Measurements from ENCODE around the gene FCRL5.

DNA sequence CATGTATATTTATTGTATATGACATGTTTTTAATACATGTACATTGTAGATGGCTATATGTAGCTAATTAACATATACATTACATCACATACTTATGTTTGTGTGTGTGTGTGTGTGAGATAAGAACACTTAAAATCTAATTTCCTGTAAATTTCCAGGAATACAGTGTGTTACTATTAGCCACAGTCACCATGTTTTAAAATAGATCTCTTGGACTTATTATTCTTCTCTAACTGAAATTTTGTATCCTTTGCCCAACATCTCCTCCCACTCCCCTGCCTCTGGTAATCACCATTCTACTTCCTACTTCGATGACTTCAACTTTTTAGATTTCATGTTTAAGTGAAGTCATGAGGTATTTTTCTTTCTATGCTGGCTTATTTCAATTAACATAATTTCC lies 64.8 kb downstream of the FCRL5 start:
- TF ChIP-seq CTCF (conservative IDR thresholded peaks at IDR 0.05; ENCODE audit: low read length), result no peak
- no peak for TF ChIP-seq EZH2phosphoT487 (IDR thresholded peaks at IDR 0.05; ENCODE audit: borderline replicate concordance, low read depth, low read length)

Measured in OCI-LY7 (cell line).